HG02763 (cell line): ENCODE data around the gene GPR155.
A peak's percentile ranks its signal among the peaks of the same experiment; 100 is the strongest.

Experiments
- ATAC-seq: cut with Tn5 transposase; IDR thresholded peaks from one replicate; pipeline ENCODE4 v1.9.1; 2021; ENCODE audit warnings: mild to moderate bottlenecking, moderate library complexity; ENCODE audit not compliant: unreplicated experiment

GPR155 gene, protein sequence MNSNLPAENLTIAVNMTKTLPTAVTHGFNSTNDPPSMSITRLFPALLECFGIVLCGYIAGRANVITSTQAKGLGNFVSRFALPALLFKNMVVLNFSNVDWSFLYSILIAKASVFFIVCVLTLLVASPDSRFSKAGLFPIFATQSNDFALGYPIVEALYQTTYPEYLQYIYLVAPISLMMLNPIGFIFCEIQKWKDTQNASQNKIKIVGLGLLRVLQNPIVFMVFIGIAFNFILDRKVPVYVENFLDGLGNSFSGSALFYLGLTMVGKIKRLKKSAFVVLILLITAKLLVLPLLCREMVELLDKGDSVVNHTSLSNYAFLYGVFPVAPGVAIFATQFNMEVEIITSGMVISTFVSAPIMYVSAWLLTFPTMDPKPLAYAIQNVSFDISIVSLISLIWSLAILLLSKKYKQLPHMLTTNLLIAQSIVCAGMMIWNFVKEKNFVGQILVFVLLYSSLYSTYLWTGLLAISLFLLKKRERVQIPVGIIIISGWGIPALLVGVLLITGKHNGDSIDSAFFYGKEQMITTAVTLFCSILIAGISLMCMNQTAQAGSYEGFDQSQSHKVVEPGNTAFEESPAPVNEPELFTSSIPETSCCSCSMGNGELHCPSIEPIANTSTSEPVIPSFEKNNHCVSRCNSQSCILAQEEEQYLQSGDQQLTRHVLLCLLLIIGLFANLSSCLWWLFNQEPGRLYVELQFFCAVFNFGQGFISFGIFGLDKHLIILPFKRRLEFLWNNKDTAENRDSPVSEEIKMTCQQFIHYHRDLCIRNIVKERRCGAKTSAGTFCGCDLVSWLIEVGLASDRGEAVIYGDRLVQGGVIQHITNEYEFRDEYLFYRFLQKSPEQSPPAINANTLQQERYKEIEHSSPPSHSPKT

GRCh38 chr2:174486563-174487107, at the start of gene GPR155:
TSS of gene GPR155 (minus strand) at chr2:174487029. CDS start at chr2:174481956, 5,073 bp downstream.
- ATAC-seq, result peak; percentile 33

DNA sequence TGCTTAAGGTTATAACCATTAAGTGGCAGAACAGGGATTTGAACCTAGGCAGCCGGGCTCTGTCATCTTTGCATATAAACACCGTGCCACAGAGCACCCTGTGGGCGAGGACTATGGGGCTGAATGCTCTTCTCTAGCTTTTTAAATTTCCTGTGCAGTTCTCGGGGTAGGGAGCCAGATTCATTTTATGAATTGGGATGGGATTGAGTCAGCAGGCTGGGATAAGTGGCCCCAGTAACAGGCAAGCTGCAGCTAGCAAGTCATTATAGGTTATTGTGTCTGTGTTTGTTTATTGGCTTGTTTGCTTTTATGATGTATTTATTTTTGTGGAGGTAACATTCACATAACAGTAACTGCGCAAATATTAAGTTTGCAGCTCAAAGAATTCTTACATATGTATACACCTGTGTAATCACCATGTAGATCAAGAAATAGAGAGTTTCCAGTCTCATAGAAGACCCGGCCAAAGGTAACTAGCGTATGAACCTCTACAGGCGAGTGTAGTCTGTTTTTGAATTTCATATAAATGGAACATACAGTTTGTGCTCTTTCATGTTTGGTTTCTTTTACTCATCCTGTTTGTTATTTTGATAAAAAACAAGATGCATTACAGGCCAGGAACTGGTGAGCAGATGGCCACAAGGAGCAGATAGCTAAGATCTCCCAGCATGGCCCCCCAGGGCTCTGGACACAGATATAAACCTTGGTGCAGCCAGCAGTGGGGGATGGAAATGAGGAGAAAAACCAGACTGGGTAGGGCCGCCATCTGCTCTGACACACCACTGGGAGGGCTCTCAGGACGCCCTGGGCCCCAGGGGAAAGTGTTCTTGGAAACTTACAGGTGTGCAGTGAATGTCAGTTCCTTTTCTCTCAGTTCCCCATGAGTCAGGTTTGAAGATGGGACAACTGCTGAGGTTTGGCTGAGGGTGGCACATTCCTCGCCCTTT, 49.2 kb upstream of the GPR155 start:
- ATAC-seq, result no peak

DNA sequence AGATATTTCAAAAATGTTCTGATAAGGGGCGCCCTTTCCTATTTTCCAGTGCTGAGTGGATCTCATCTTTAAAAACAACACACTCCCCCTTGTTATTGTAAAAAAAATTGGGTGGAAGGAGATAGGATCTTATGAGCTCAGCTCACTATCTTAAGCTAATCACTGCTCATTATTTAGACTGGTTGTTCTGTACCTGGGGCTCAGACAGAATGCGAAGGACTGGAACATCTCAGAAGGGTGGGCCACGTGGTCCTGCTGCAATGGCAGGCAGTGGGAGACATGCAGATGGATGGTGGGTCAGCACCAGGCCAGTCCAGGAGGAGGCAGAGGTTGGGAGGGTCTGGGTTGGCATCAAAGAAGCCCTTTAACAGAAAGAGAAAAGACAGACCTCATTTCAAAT, 48.3 kb upstream of the GPR155 start:
- no peak for ATAC-seq

DNA sequence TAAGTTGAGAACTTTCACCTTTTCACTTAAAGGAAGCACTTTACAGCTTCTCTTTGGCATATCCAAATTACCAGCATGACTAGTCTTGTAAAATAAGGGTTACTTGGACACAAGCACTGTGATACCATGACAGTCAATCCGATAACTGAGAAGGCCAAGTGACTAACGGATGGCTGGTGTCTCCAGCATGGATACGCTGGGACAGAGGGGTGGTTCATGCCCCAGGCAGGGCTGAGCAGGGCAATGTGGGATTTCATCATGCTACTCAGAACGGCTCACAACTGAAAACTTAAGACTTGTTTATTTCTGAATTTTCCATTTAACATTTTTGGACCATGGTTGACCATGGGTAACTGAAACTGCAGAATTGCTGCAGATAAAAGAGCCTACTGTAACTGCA, 43.1 kb upstream of the GPR155 start:
- no peak for ATAC-seq

DNA sequence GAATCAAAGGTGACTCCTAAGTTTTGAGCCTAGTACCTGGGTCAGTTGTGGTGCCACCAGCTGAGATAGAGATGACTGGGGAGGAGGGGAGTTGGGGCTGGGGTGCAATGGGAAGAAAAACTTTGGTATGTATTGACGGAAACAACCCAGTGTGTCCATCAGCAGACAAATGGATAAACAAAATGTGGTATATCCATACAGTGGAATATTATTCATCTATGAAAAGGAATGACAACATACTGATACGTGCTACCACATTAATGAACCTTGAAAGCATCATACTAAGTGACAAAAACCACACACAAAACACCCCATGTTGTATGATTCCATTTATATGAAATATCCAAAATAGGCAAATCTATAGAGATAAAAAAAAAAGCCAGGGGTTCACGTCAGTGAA, 41.1 kb upstream of the GPR155 start:
- ATAC-seq, result no peak

GRCh38 chr2:174527101-174527721, 40.4 kb upstream of the GPR155 start:
- no peak for ATAC-seq

DNA sequence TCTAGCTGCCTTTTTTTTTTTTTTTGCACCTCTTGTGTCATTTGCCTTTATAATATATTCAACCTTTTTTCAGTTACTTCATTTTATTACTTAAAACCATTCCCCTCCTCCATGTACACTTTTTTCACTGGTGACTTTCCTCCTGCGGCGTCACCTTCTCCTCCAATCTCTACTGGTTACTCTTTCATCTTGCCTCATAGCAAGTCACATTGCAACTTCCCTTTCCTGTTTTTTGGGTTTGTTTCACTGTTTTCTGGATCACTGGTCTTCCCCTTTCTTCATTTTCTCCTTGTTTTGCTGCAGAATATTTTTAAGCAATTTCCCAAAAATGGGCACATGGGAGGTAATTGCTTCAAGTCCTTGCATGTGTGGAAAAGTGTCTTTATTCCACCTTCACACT, 37.7 kb upstream of the GPR155 start:
- no peak for ATAC-seq

DNA sequence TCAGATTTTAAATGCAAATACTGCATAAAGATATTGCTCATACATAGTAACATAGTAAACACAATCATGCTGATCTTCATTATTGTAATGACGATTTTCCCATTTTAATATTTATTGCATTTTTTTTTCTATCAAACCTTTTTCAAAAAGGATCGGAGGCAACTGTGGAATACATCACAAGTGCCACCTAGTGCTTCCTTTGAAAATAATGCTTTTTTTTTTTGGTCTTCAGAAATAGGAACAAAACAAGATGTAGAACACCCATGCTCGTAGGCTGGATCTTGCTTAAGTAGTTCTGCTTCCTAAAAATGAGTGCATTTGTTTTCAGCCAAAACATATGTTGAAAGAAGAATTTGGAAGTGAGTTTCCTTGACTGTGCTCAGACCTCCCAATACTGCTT, 35.7 kb upstream of the GPR155 start:
- no peak for ATAC-seq

DNA sequence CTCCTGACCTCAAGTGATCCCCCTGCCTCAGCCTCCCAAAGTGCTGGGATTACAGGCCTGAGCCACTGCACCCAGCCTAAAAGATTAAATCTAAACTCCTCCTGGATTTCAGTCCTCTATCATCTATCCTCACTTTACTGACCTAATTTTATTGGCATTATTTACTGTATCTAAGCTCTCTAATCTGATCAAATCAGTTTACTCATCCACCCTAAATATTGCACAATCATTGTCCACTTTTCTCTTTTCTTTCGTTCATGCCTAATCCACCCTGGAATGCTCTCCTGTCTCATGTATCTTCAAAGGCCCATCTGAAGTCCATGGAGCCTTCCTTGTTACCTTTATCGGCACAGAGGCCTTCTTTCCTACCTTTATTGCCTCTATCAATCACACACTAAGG, 31.6 kb upstream of the GPR155 start:
- ATAC-seq, result no peak

GRCh38 chr2:174516501-174517378, 29.9 kb upstream of the GPR155 start:
- no peak for ATAC-seq

DNA sequence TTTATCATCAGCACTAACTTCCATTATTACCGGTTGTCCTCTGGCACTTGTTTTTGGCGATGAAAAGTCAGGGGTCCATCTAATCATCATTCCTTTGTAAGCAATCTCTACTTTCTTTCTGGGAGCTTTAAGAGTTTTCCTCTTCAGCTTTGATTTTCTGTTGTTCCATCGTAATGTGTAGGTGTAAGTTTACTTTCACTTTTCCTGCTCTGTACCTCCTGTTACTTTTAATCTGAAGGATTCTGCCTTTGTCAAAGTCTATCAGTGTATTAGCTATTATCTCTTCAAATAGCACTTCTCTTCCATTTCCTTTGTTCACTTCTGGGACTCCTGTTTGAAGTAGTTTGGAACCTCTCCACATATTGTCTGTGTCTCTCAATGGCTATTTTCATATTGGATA, 25.5 kb upstream of the GPR155 start:
- no peak for ATAC-seq

DNA sequence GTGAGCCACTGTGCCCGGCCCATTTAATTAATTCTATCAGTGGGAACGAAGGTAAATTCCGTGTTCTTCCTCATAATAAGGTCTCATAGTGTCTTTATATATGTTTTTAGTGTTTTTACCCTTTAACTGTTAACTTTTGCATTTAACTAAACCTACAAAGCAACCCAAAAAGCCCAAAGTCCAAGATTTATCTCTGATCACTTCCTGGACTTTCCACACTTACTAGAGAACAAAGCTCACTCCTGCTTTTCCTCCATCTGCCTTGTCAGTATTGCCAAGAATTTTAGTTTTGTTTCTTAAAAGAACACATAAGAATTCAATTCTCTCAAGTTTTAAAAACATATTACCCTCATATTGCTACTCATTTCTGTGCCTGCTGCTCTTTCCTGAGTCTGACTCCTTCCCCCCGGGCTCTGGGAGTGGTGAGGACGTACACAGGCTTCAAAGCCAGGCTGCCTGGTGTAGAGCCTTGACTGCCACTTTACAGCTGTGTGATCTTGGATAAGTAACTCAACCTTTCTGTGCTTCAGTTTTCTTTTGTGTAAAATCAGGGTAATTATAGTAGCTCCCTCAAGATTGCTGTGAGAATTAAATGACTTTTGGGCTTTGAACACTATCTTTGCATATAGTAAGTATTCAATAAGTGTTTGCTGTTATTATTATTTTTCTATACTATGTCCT, 24.9 kb upstream of the GPR155 start:
- no peak for ATAC-seq

DNA sequence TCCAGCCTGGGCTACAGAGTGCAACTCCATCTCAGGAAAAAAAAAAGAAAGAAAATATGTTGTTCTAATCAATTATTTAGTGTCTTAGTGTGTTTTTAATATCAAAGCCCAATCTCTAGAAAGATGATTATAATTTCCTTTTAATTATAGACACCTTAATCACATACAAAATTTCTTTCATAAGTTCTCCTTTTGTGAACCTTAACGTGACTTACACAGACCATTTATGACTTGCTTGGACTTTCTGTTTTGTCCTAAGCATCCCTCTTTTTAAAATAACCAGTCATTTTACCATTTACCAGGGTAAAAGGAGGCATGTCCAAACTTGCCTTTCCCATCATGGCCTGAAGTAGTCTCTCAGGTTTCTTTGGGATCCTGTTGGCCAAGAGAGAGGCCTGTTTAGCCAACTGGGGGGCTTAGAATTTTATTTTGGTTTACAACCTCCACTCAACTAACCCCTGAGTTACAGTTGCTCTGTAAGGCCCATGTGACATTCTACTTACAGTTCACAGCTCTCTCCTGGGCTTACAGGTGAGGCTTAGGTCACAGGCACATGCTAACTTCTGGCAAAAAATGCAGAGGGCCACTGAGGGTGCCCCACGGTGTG, 23.9 kb upstream of the GPR155 start:
- no peak for ATAC-seq

DNA sequence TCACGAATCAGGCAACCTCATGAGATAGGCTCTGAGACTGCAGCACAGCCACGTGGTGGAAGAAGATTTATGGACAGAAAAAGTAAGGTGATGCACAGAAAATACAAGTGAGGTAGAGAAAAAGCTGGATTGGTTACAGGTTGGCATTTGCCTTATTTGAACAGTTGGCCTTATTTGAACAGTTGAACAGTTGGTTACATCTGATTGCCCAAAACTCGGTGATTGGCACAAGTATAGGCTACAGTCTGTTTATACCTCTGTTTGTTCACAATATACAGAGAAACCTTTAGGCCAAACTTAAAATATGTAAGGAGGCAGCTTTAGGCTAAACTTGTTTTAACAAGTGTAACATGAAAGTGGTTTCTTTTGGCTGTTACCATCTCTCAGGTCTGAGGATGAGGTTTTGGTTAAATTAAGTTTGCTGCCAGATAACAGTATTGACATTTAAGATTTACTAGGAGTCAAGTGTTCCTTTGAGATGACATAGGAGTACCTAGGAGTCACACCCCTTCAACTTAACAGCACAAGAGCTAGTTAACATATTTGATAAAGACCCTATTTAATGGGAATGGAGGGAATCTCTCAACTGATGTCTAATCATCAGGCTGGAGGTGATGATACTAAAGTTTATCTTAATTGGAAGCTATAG, 16.5 kb upstream of the GPR155 start:
- no peak for ATAC-seq

DNA sequence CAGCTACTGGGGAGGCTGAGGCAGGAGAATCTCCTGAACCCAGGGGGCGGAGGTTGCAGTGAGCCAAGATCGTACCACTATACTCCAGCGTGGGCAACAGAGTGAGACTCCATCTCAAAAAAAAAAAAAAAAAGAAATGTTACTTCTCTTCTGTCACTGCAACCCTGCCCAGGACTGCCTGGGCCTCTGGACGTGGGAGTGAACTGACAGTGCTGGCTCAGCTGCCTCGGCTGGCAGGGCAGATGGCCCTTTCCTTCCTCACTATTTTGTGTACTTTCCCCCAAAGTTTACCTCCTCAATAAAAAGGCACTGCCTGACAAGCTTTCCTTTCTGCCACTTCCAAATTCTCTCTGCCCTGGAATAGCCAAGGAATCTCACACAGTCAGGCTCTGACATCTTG, 12.5 kb upstream of the GPR155 start:
- ATAC-seq, result no peak

DNA sequence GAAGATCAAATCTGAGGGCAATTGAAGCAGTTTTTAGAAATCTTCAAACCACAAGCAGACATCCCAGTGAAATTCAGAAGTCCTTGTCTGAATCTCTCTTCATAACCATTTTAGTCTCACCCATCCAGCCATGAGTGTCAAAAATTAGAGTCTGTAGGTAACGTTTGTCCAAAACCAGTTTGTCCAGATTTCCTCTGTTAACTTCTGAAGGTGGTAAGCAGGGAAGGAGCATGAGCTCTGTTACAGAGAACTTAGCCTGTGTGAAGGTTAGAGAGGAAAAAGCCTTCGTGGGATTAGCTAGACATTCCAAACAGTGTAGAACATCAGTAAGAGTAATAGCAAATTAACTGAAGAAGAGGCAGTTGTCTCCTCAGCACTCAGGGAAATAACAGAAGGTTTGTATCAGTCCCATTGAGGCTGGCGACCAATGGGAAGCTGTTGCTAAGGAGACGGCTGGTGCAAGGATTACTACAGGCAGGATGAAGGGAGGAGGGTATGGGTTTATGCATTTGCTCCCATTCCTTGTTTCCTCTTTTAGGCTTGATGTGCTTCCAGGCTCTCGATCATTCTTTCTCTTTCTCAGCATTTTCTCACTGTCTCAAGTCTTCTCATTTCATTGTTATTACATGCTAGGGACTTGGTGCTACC, 8.7 kb upstream of the GPR155 start:
- ATAC-seq, result no peak
